ENCODE results near the gene ACTR1B.
A peak's percentile ranks its signal among the peaks of the same experiment; 100 is the strongest.
"Not testable (repeated sequence)": the region's sequence is repeated elsewhere in the genome, so short reads cannot be mapped to it uniquely, and the experiment has no call there.

ACTR1B gene

DNA sequence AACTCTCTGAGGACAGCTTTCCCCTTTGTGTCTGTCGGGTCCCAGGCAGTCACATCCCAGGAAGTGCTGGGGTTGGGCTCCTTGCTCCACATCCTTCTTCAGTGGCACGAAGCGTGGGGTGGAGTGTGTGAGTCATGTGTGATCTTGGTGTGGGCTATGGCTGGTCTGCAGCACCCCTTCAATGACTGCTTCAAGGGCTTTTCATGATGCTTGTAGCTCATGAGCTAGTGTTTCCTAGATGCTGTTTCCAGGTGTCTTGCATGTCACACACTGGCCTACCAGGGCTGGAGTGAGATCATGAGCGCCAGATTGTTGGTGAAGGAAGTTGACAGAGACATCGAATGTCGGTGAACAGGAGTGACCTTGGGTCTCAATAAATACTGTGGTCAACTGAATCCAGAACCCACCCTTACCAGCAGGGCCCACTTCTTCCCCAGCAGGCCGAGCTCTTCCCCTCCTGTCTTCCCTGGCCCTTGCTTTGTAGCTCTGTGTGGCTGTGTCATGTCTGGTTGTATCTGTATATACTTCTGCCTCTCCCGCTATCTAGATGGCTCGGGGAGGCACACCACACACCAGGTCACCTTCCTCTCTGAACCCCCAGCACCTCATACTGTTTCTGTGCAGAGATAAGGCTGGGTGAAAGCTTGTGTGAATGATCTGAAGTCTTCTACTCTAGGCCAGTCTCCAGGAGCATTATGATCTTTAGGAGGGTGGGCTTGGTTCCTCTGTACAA is 9.5 kb upstream of the ACTR1B start:
- H3K27ac ChIP-seq: no peak overlapping the region
- TF ChIP-seq ZFX (IDR thresholded peaks at IDR 0.05; ENCODE audit: borderline replicate concordance): no peak
- TF ChIP-seq, protein P1, sequence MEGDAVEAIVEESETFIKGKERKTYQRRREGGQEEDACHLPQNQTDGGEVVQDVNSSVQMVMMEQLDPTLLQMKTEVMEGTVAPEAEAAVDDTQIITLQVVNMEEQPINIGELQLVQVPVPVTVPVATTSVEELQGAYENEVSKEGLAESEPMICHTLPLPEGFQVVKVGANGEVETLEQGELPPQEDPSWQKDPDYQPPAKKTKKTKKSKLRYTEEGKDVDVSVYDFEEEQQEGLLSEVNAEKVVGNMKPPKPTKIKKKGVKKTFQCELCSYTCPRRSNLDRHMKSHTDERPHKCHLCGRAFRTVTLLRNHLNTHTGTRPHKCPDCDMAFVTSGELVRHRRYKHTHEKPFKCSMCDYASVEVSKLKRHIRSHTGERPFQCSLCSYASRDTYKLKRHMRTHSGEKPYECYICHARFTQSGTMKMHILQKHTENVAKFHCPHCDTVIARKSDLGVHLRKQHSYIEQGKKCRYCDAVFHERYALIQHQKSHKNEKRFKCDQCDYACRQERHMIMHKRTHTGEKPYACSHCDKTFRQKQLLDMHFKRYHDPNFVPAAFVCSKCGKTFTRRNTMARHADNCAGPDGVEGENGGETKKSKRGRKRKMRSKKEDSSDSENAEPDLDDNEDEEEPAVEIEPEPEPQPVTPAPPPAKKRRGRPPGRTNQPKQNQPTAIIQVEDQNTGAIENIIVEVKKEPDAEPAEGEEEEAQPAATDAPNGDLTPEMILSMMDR (IDR thresholded peaks at IDR 0.05): no peak

DNA sequence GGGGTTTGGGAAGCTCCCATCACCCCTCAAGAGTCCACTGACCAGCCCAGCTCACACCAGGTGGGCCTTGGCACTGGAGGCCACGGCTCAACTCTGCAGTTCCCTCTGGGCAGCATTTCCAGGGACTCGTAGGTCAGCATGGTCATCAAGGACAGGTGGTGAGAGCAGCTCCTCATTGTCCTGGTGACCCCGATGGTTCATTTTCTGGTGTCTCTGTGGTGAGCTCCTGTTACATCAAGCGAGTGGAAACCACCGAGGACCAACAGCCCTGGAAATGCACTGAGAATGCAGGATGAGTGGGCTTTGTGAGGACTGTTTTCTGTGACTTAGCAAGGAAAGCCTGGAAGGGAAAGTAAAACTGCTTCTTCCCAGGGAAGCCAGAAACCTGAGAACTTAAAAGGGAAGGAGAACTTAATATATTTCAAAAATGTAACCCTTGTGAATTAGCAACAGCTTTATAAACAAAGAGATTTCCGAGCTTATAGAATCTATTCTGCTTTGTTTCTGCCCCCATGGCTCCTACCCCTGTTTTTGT is 8.8 kb upstream of the ACTR1B start:
- not testable (repeated sequence) for H3K27ac ChIP-seq

GRCh38 chr2:97671526-97671925 is 7.7 kb upstream of the ACTR1B start:
- no peak overlapping the region for H3K27ac ChIP-seq
- no peak for TF ChIP-seq ZFX (IDR thresholded peaks at IDR 0.05; ENCODE audit: borderline replicate concordance)
- TF ChIP-seq, protein P1 (IDR thresholded peaks at IDR 0.05): no peak

DNA sequence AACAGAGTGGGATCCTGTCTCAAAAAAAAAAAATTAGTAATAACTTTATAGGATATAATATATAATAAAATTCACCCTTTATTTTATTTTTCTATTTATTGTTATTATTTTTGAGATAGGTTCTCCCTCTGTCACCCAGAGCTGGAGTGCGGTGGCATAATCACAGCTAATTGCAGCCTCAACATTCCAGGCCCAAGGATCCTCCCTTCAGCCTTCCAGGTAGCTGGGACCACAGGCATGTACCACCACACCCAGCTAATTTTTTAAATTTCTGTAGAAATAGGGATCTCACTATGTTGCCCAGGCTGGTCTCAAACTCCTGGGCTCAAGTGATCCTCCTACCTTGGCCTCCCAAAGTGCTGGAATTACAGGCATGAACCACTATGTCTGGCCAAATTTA is 6.6 kb upstream of the ACTR1B start:
- no peak overlapping the region for H3K27ac ChIP-seq
- TF ChIP-seq ZFX (IDR thresholded peaks at IDR 0.05; ENCODE audit: borderline replicate concordance): no peak
- TF ChIP-seq, protein P1 (IDR thresholded peaks at IDR 0.05): no peak

GRCh38 chr2:97669448-97669847 is 5.6 kb upstream of the ACTR1B start, which contains the start of gene C2orf92:
Gene C2orf92 (plus strand): TSS chr2:97669713. CDS start chr2:97669789, 76 bp downstream.
- TF ChIP-seq, protein P1 (IDR thresholded peaks at IDR 0.05): no peak
- no peak for TF ChIP-seq ZFX (IDR thresholded peaks at IDR 0.05; ENCODE audit: borderline replicate concordance)
- no peak within 1 kb of the TSS for H3K27ac ChIP-seq

GRCh38 chr2:97664636-97664970 is 759 bp upstream of the ACTR1B start:
- H3K27ac ChIP-seq: peak overlapping the region; percentile 96
- TF ChIP-seq, protein P1 (IDR thresholded peaks at IDR 0.05): peak; percentile 33; the same call in 1 of the 2 replicates
- no peak for TF ChIP-seq ZFX (IDR thresholded peaks at IDR 0.05; ENCODE audit: borderline replicate concordance)

GRCh38 chr2:97663626-97663961 is 250 bp downstream of the ACTR1B start:
- TF ChIP-seq ZFX (IDR thresholded peaks at IDR 0.05; ENCODE audit: borderline replicate concordance): no peak
- TF ChIP-seq, protein P1 (IDR thresholded peaks at IDR 0.05): no peak
- H3K27ac ChIP-seq: peak overlapping the region; percentile 96

Measured in 22Rv1 (cell line).